HG03159 (cell line): Measurements from ENCODE around the gene LRRC75A.

Experiments
- ATAC-seq: cut with Tn5 transposase; IDR thresholded peaks from one replicate; pipeline ENCODE4 v1.9.1; 2021; ENCODE audit warnings: mild to moderate bottlenecking, moderate library complexity; ENCODE audit not compliant: unreplicated experiment

The LRRC75A gene

GRCh38 chr17:16473044-16474011 is 18.7 kb downstream of the LRRC75A start:
- no peak for ATAC-seq

DNA sequence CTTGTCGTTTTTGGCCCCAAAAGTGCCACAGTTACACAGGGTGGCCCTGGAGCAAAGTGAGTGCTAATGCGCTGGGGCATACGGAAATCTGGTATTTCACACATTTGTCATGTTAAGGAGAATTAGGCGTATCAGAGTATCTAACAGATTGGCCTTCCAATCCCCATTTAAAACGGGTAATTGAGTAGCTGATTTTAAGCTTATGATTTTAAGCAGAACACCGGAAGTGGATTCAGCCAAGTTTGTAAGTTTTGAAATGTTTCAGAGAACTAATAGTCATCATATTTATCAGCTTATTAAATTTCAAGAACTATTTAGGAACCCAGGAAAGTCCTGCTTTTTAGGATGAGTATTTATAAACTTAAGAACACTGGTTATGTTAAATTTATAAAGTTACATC is 19.5 kb downstream of the LRRC75A start:
- no peak for ATAC-seq

GRCh38 chr17:16471295-16471694 is 20.7 kb downstream of the LRRC75A start:
- ATAC-seq, result no peak

GRCh38 chr17:16470265-16470664 is 21.7 kb downstream of the LRRC75A start:
- ATAC-seq, result no peak

GRCh38 chr17:16468428-16468992 is 23.5 kb downstream of the LRRC75A start:
- ATAC-seq, result no peak

DNA sequence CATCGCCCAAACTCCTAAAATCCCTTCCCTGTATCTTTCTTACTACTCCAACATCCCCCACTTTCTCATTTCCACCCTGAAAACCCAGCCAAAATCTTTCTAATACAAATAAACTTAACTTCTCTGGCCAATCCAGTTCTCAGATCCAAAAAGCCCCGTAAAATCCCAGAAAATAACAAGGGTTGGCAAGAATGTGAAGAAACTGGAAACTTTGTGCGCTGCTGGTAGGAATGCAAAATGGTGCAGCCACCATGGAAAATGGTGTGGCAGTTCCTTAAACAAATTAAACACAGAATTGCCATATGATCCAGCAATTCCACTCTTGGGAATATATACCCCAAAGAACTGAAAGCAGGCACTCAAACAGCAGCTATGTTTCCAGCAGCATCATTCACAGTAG is 24.1 kb downstream of the LRRC75A start:
- ATAC-seq, result no peak

GRCh38 chr17:16467044-16467443 is 24.9 kb downstream of the LRRC75A start:
- ATAC-seq, result no peak

GRCh38 chr17:16466407-16466806 is 25.6 kb downstream of the LRRC75A start:
- no peak for ATAC-seq

DNA sequence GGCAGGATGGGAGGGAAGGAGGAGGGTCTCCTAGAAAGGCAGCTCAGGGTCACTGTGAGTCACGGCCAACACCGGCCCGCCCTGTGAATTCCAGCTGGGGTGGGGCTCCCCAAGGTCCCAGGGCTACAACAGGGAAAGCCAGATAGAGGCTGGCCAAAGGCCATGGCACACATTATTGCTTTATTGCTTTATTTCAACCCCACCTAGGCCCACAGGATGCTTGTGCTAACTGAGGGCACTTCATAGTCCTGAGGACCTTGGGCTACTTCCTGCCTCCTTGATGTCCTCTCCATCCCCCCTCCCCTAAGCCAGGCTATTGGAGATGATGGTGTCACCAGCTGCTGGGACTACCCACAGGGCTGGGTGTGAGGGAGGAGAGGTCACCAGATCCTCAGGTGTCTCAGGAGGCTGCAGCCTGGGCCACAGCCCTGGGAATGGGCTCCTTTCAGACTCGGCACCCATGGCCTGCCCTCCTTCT is 26.1 kb downstream of the LRRC75A start:
- no peak for ATAC-seq

DNA sequence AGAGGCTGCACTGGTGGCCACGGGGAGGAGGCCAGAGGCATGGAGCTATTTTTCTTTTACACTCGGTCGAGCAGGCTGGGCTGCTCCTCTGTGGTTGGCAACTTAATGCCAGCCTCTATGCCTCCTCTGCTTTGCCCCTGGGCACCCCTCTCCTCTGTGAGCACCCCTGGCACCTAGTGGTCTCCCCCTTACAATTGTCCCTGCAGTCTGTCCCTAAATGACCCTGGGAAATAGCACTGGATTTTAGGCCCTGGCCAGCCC is 27.0 kb downstream of the LRRC75A start:
- no peak for ATAC-seq

DNA sequence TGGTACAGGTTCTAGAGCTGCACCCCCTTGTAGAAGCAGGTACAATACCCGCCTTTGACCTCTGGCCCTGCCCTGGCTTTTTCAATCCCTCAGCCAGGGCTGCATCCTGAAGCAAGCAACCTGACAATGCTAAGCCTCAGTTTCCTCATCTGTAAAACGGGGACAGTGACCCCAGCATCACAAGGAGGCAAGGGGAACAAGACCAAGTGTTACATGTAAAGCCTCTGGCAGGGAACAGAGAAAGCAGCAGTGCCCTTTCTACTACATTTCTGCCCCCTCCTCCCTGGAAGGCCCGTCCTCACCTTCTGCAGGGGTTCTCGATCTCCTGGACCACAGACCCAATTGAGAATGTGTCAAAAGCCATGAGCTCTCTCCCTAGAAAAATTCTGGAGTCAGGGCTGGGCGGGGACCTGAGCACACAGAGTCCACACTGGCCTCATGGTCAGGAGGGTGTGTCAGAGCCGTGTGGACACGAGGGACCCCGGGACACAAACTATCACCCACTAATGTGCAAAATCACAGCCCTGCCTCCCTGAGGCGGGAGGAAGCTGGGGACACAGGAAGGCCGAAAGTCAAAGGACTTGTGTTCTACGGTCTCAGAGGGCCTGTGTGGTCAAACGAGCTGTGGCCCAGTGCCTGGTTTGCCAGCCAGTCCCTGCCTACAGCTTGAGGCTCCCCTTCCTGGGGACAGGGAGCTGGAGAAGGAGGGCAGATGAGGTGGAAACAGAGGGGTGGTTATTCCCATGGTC is 27.5 kb downstream of the LRRC75A start:
- no peak for ATAC-seq

- ATAC-seq, result no peak
Measured at GRCh38 chr17:16463358-16464302, 28.4 kb downstream of the LRRC75A start.

DNA sequence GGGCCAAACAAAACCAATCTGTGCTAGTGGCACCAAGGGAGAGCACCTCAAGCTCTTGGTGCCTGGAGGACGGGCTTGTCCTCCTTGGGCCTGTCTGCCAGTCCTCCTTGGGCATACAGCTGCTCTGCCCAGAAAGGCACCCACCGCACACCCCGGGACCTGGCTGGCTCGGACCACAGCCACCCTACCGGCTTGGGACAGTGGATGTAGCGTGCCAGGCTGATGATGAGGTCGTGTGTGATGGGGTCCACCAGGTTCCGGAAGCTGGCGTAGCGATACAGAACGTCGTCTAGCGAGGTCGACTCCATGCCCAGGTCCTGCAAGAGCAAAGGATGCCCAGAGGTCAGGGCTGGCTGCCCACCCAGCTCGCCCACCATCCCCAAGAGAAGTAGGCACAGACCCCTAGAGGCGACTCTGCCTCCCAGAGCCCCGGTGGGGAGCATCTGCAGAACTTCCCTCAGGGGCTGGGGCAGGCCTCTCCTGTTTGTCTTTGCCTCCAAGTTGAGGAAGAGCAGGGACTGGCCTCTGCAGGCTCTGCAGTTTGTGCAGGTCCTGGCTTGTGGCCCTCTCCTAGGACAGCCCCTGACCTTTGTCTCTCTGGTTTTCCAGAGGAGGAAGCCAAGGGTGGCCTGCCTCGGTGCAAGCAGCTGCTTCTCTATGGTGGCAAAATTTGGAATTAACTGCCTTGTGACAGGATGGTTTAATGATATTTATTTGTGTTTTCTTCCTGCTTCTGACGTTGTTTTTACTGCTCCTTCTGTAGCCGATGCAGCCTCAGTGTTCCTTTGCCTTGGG is 29.7 kb downstream of the LRRC75A start:
- no peak for ATAC-seq

DNA sequence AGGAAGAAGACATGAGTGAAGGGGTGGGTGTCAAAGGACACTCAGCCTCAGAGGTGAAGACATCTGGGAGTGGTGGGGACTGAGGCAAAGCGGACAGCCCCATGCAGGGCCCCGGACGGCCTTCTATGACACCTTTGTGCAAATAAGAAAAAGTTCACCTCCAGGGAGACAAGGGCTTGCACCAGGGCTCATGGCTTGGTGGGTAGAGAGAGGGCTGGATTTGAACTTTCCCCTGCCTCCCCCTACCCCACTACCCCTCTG is 30.5 kb downstream of the LRRC75A start:
- no peak for ATAC-seq

DNA sequence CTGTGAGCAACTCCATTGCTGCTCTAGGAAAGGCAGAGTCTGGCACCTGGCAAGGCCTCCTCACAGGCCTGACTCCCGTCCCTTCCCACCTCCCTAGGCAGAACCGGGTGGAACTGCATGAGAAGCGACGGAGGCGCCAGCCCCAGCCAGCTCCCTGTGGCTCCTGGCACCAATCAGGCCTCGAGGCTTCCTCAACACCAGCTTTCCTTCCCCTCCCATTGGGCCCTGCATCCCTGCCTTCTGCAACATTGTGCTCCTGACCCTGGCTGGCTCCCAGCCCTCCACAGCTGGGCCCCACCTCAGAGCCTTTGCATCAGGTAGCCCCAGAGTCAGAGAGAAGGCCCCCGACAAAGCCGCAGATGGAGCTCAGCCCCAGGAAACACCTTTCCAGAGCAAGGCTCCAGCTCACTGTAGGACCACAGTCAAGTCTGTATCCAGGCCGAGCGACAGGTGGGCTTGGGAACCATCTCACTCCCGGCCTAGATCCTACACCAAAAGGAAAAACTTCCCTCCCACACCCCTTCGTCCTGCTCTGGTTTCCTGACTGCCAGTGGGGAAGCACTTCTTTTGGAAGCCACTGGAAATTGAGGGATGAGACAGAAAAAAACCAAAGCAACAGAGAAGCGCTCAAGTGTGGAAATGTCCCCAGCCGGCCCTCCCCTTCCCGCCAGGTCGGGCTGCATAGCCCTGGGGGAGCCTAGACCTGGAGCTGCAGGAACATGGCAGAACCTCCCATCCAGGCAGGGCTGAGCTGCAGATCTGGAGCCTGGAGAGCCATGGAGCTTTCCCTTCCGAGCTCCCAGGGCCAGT is 31.0 kb downstream of the LRRC75A start:
- no peak for ATAC-seq

- no peak for ATAC-seq
Measured at GRCh38 chr17:16459855-16460550, 32.0 kb downstream of the LRRC75A start.

GRCh38 chr17:16459271-16459670 is 32.7 kb downstream of the LRRC75A start:
- no peak for ATAC-seq

- ATAC-seq, result no peak
Measured at GRCh38 chr17:16456742-16457316, 35.2 kb downstream of the LRRC75A start.
